ENCODE results near the gene MSANTD2.

DNA sequence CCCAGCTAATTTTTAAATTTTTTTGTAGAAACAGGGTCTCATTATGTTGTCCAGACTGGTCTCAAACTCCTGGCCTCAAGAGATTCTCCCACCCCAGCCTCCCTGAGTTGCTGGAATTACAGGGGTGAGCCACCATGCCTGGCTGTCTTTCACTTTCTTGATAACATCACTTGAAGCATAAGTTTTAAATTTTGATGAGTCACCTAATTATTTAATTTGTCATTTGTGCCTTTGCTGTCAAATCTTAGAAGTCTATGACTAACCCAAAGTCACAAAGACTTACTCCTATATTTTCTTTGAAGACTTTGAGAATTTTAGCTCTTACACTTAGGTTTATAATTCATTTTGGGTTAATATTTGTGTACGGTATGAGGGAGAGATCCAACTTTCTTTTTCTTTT is 14.5 kb upstream of the MSANTD2 start:
- TF ChIP-seq CTCF (IDR thresholded peaks at IDR 0.05; ENCODE audit: insufficient read depth, low read length, poor library complexity, severe bottlenecking): no peak
- TF ChIP-seq EZH2phosphoT487 (conservative IDR thresholded peaks at IDR 0.05; ENCODE audit: low read length): no peak
